CD14-positive monocyte (primary cell): ENCODE data around the gene LRRC18. TPM values are rescaled to one million over a fixed set of nuclear protein-coding genes. Genes with fewer than 3 reads are reported as not detected.

Experiments used
- DNase-seq, 3 donors: peaks; one replicate each; pipeline ENCODE4 v3.0.0-alpha.2; 2011 to 2022
- H2AFZ ChIP-seq: 2 replicates; pipeline ENCODE4 v1.6.0; 2012; ENCODE audit warnings: mild to moderate bottlenecking, low read depth, low read length, inconsistent platforms; ENCODE audit not compliant: insufficient read depth, poor library complexity, severe bottlenecking
- H3K27ac ChIP-seq, 2 donors: 1 replicate in 1 of 2; 2 replicates in 1 of 2; pipeline ENCODE4 v1.5.1; 2012 to 2013; ENCODE audit warnings: low read length in 2 of 2, control low read depth in 1 of 2, inconsistent platforms in 1 of 2, low read depth in 1 of 2, mild to moderate bottlenecking in 1 of 2
- H3K27me3 ChIP-seq, 2 donors: one replicate each; pipeline versions ENCODE4 v1.6.0 to v1.6.1; 2011 to 2013; ENCODE audit warnings: low read length in 2 of 2; ENCODE audit not compliant: control insufficient read depth in 2 of 2, insufficient read depth in 2 of 2
- H3K36me3 ChIP-seq, 2 donors: replicated peaks in 1 of 2; 1 replicate in 1 of 2; 2 replicates in 1 of 2; pipeline versions ENCODE4 v1.5.1 to v1.6.1; 2012 to 2013; ENCODE audit warnings: low read length in 2 of 2, control low read depth in 1 of 2, inconsistent platforms in 1 of 2, mild to moderate bottlenecking in 1 of 2; ENCODE audit not compliant: insufficient read depth in 2 of 2, control insufficient read depth in 1 of 2
- H3K4me1 ChIP-seq, 2 donors: 1 replicate in 1 of 2; 2 replicates in 1 of 2; pipeline versions ENCODE4 v1.5.1 to v1.6.1; 2012 to 2013; ENCODE audit warnings: low read length in 2 of 2, control low read depth in 1 of 2, inconsistent platforms in 1 of 2, mild to moderate bottlenecking in 1 of 2, moderate library complexity in 1 of 2; ENCODE audit not compliant: insufficient read depth in 2 of 2, control insufficient read depth in 1 of 2
- H3K4me2 ChIP-seq: replicated peaks from 2 replicates; pipeline ENCODE3; 2012; ENCODE audit warnings: low read length, moderate library complexity, mild to moderate bottlenecking; ENCODE audit not compliant: poor library complexity, severe bottlenecking; ENCODE audit errors: extremely low read depth
- H3K4me3 ChIP-seq, 3 experiments: fragments of 200-600 bp in 1 of 3; sonication (generic) in 1 of 3; replicated peaks in 1 of 3; 1 replicate in 2 of 3; 2 replicates in 1 of 3; pipeline ENCODE4 v1.5.1; 2011 to 2013; ENCODE audit warnings: low read length in 3 of 3, mild to moderate bottlenecking in 3 of 3, control low read depth in 2 of 3, low read depth in 2 of 3, inconsistent platforms in 1 of 3, moderate library complexity in 1 of 3
- H3K79me2 ChIP-seq: 2 replicates; pipeline ENCODE4 v1.6.0; 2012; ENCODE audit warnings: mild to moderate bottlenecking, control low read depth, inconsistent platforms, low read length, moderate library complexity; ENCODE audit not compliant: insufficient read depth
- H3K9ac ChIP-seq: 2 replicates; pipeline ENCODE4 v1.6.0; 2017; ENCODE audit warnings: low read length, mild to moderate bottlenecking; ENCODE audit not compliant: insufficient read depth, poor library complexity, severe bottlenecking
- H3K9me3 ChIP-seq, 2 donors: replicated peaks in 1 of 2; 1 replicate in 1 of 2; 2 replicates in 1 of 2; pipeline versions ENCODE4 v1.5.1 to v1.6.1; 2012 to 2013; ENCODE audit warnings: low read length in 2 of 2, control low read depth in 1 of 2; ENCODE audit not compliant: control insufficient read depth in 1 of 2, insufficient read depth in 1 of 2
- H4K20me1 ChIP-seq: 2 replicates; pipeline ENCODE4 v1.6.0; 2012; ENCODE audit warnings: mild to moderate bottlenecking, low read length, control low read depth, moderate library complexity; ENCODE audit not compliant: insufficient read depth
- H3K27ac Mint-ChIP-seq, 7 donors: one replicate each; pipeline ENCODE4 v1.8.0; 2020; ENCODE audit warnings: mild to moderate bottlenecking in 7 of 7, mixed read lengths in 7 of 7, moderate library complexity in 6 of 7, inconsistent platforms in 2 of 7
- H3K27me3 Mint-ChIP-seq, 3 donors: one replicate each; pipeline ENCODE4 v1.8.0; 2021 to 2022; ENCODE audit warnings: low read depth in 3 of 3, mild to moderate bottlenecking in 3 of 3, mixed read lengths in 3 of 3, moderate library complexity in 3 of 3, inconsistent platforms in 1 of 3
- H3K36me3 Mint-ChIP-seq, 2 donors: one replicate each; pipeline ENCODE4 v1.8.0; 2020; ENCODE audit warnings: mixed read lengths in 2 of 2, inconsistent platforms in 1 of 2, mild to moderate bottlenecking in 1 of 2
- H3K4me1 Mint-ChIP-seq: one replicate; pipeline ENCODE4 v1.8.0; 2020; ENCODE audit warnings: mild to moderate bottlenecking, mixed read lengths
- H3K4me3 Mint-ChIP-seq, 2 donors: one replicate each; pipeline ENCODE4 v1.8.0; 2020; ENCODE audit warnings: mild to moderate bottlenecking in 2 of 2, mixed read lengths in 2 of 2, moderate library complexity in 1 of 2
- H3K9me3 Mint-ChIP-seq, 7 donors: one replicate each; pipeline ENCODE4 v1.8.0; 2020 to 2022; ENCODE audit warnings: mixed read lengths in 7 of 7, mild to moderate bottlenecking in 6 of 7, moderate library complexity in 6 of 7, inconsistent platforms in 2 of 7
- CTCF ChIP-seq: fragments of 200-600 bp; IDR thresholded peaks from one replicate; pipeline ENCODE4 v1.8.0; 2022; ENCODE audit warnings: antibody characterized with exemption, mild to moderate bottlenecking
- WGBS: methylation state at CpG from one replicate; pipeline ENCODE4 v1.1.5; 2013; ENCODE audit warnings: missing lambda C conversion rate; ENCODE audit not compliant: insufficient coverage; 5-methylcytosine and 5-hydroxymethylcytosine counted together
- intact Hi-C, 2 donors: fragments of 100-400 bp; cut with micrococcal nuclease; formaldehyde crosslinking; loops; one replicate each; pipeline versions ENCODE4 v1.15.0 to v1.15.1; 2023
- polyA plus RNA-seq, 3 donors: library from polyadenylated mRNA; depleted of rRNA in 1 of 3; unstranded in 2 of 3; stranded (reverse) in 1 of 3; fragments of 300-500 nt in 2 of 3; fragments of >200 nt in 1 of 3; fragmentation: Illumina TruSeq in 2 of 3; gene quantifications; 1 replicate in 2 of 3; 2 replicates in 1 of 3; pipeline ENCODE4 v1.2.3, GENCODE V29; 2012 to 2021

LRRC18 gene
- polyA plus RNA-seq, 3 donors: not detected

GRCh38 chr10:48940372-48940771 is 732 bp upstream of the LRRC18 start:
- H3K4me1 ChIP-seq: no peaks in the 10 kb centered on the region
- H2AFZ ChIP-seq: no peak overlapping the region
- H3K9me3 ChIP-seq: no peaks in the 10 kb centered on the region
- WGBS: 100% methylated on average over 4 of the region's 5 CpGs
- no peak overlapping the region for H3K4me3 ChIP-seq
- H3K4me2 ChIP-seq: no peak overlapping the region
- Mint-ChIP-seq H3K27me3 (no peaks in the 10 kb centered on the region), H3K4me3 (no peak overlapping the region), H3K4me1 (no peaks in the 10 kb centered on the region), H3K36me3 (peaks cover 49 to 57% of the 10 kb centered on the region in 2 donors), H3K27ac (no peak overlapping the region), H3K9me3 (no peaks in the 10 kb centered on the region)
- H3K79me2 ChIP-seq: no peaks in the 10 kb centered on the region
- H3K36me3 ChIP-seq: peaks cover 27 to 66% of the 10 kb centered on the region in 2 donors
- H4K20me1 ChIP-seq: no peaks in the 10 kb centered on the region
- no peak overlapping the region for H3K27ac ChIP-seq
- intact Hi-C loops: no loop called here
- H3K9ac ChIP-seq: no peak overlapping the region
- H3K27me3 ChIP-seq: no peaks in the 10 kb centered on the region
- no peak for TF ChIP-seq CTCF
- no peak for DNase-seq

GRCh38 chr10:48938990-48939536 is 577 bp downstream of the LRRC18 start:
- Histone ChIP-seq H3K4me2 (no peak overlapping the region), H3K79me2 (no peaks in the 10 kb centered on the region), H3K27ac (no peak overlapping the region), H3K9me3 (no peaks in the 10 kb centered on the region), H4K20me1 (no peaks in the 10 kb centered on the region), H3K27me3 (no peaks in the 10 kb centered on the region), H3K4me3 (no peak overlapping the region), H3K36me3 (peaks cover 25 to 53% of the 10 kb centered on the region in 2 donors), H3K4me1 (no peaks in the 10 kb centered on the region), H3K9ac (no peak overlapping the region), H2AFZ (no peak overlapping the region)
- intact Hi-C loops: no loop called here
- Mint-ChIP-seq H3K27me3 (no peaks in the 10 kb centered on the region), H3K4me3 (no peak overlapping the region), H3K4me1 (no peaks in the 10 kb centered on the region), H3K9me3 (no peaks in the 10 kb centered on the region), H3K27ac (peak overlapping the region in 1 of 7 donors; percentile 17), H3K36me3 (peaks cover 42 to 50% of the 10 kb centered on the region in 2 donors)
- no peak for DNase-seq
- no peak for TF ChIP-seq CTCF
- no CpG with 5 or more reads among the region's 6 CpGs for WGBS
